ENCODE data around the gene NAGPA.

NAGPA gene

DNA sequence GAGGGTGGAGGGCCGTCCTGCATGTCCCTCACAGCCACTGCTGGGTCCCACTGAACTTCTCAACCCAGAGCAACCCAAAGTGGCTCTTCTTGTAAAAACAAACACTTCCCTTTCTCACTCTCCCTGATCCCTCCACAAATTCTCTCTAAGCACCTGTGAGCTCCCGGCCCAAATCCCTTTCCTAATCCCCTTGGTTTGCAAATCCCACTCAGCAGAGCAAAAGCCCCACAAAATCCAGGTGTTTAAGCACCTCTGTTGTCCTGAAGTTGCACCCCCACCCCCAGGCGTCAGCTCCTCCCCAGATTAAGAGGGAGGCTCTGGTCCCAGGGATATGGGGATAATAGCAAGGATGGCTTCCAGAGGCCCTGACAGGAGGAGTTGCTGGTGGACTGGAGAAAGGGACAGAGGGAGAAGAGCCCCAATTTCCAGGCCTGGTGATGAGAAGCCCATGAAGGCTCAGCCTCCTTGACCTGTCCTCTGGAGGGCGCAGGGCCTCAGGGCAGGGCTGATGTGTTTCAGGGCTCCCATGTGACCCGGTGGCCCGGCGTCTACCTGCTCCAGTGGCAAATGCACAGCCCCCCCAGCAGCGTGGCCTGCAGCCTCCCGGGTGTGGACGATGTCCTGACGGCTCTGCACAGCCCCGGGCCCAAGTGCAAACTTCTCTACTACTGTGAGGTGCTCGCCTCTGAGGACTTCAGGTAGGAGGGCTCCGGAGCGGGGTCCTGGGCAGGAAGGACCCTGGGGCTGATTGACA lies 23.0 kb downstream of the NAGPA start:
- no peak for DNase-seq (ENCODE audit: low read depth, low spot score)
- no peak overlapping the region for H3K4me3 ChIP-seq (ENCODE audit: low read length)

DNA sequence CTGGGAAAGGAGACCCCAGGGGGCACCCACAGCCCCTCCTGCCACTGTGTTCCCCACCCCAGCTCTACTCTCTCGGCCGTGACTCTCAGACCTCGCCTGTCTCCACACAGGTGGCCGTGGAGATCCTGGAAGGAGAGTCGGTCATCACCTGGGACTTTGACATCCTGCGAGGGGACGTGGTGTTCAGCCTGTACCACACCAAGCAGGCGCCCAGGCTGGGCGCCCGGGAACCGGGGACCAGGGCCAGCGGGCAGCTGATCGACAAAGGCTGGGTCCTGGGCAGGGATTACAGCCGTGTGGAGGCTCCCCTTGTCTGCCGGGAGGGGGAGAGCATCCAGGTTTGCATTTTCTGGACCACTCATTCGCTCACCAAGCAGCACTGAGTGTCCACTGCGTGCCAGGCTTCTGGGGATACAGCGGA lies 25.4 kb downstream of the NAGPA start:
- DNase-seq (ENCODE audit: low read depth, low spot score) = no peak
- H3K4me3 ChIP-seq (ENCODE audit: low read length) = no peak overlapping the region

DNA sequence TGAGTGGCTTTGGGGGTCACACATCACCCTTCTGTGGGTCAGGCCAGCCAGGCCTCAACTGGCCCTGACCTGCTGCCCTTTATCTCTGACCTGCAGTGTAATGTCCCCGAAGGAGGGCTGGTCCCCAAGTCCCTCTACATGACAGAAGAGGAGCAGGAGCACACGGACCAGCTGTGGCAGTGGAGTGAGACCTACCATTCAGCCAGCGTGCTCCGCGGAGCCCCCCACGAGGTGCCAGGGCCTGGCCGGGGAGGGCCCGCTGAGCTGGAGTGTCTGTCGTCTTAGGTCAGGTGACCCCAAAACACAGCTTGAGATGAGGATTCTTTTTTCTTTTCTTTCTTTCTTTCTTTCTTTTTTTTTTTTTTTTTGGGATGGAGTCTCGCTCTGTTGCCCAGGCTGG lies 26.5 kb downstream of the NAGPA start:
- H3K4me3 ChIP-seq (ENCODE audit: low read length) = no peak overlapping the region
- DNase-seq (ENCODE audit: low read depth, low spot score) = no peak

DNA sequence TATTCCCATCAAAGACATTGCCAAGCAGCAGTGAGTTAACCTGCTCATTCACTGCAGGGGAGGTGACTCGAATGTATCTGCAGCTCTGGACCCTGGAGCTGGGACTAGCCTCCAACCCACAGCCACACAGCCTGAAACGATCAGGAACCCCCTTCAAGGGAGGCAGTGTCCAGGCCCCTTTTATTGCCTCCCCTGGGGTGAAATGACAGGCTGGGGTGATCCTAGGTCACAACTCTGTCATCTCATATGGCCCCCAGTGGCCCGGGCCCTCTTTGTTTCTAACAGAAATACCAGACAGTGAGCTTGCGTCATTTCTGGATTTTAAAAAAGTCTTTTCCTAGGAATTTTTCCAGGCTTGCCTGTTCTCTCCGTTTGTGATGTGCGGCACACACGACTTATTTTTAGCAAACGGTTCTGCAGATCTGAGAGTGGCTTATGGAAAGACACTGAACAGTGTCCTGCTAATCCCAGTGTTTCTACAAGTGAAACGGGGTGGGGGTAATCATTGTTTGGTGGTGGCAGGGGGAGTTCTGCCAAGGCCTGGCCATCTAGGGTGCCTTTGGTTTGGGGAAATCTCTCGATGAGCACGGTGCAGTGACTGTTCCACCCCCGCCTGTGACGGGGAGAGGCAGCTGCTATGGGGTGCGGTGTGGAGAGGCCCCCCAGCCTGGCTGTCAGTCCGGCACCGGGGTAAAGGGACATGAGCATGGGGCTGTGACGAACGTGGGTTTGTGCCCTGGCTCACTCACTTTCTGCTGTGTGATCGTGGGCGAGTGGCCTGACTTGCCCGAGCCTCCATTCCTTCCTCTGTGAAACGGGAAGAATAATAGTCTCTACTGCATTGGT lies 27.2 kb downstream of the NAGPA start:
- H3K4me3 ChIP-seq (ENCODE audit: low read length) = no peak overlapping the region
- DNase-seq (ENCODE audit: low read depth, low spot score) = no peak

DNA sequence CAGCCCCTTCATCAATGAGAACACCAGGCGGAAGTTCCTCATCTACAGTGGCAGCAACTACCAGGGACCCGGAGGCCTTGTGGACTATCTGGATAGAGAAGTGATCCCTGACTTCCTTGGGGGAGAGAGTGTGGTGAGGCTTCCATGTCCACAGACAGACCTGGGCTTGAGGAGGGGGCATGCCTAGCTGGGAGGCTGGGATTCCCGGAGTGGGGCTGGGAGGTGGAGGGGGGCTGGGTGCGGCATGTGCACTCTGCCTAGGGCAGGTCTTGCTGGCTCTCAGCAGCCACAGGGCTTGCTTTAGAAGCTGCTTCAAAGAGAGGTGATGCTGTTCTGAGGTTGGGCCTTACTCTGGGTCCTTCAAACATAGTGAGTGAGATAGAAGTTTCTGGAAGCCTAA lies 27.8 kb downstream of the NAGPA start:
- DNase-seq (ENCODE audit: low read depth, low spot score) = no peak

DNA sequence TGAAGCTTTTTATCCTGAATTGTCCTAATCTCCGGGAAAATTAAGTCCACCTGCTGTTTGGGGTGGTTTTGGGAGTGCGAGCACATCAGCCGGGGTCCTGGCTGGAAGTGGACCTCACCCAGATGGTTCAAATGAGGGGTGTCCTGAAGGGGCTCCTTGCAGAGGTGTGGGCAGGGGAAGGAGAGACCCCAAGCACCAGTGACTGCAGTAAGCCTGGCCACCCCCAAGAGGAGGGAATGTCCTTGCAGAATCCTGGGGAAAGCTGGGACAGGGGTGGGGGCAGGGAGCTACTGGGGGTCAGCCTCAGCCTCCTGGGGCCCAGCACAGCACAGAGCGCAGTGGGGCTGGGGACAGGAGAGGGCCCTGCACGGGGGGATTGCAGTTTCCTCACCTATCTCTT lies 29.4 kb downstream of the NAGPA start:
- DNase-seq (ENCODE audit: low read depth, low spot score) = no peak
- H3K4me3 ChIP-seq (ENCODE audit: low read length) = no peak overlapping the region

More for the DNA sequence above, 27.8 kb downstream of the NAGPA start:
- H3K4me3 ChIP-seq (ENCODE audit: low read length) = no peak overlapping the region

DNA sequence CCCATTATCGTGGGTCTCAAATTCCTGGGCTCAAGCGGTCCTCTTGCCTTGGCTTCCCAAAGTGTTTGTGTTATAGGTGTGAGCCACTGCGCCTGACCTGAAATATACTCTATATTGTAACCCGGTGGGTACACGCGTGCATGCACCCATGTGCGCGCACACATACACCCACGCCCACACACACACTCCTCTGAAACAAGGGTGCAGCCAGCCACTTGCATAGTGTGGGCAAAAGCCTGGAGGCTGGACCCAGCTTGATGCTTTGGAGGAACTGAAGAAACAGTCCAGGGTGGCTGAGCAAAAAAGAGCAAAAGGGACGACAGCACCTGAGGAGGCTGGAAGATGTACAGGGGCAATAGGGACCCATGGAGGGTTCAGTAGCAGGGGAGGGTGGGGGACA lies 29.9 kb downstream of the NAGPA start:
- DNase-seq (ENCODE audit: low read depth, low spot score) = no peak
- no peak overlapping the region for H3K4me3 ChIP-seq (ENCODE audit: low read length)

DNA sequence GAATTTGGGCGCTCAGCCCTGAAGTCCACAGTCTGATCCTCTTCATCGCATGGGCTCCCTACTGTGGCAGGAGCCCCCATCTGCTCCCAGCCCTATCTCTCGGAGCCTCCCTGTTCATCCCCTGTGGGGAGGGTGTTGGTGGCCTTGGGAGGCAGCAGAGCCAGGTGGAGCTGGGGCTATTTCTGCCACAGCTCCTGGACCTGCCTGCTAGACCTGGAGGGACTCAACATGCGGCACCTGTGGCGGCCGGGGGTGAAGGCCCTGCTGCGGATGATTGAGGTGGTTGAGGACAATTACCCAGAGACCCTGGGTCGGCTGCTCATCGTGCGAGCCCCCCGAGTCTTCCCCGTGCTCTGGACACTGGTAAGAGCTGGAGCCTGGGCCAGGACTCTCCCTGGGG lies 30.5 kb downstream of the NAGPA start:
- H3K4me3 ChIP-seq (ENCODE audit: low read length) = no peak overlapping the region
- DNase-seq (ENCODE audit: low read depth, low spot score) = no peak

DNA sequence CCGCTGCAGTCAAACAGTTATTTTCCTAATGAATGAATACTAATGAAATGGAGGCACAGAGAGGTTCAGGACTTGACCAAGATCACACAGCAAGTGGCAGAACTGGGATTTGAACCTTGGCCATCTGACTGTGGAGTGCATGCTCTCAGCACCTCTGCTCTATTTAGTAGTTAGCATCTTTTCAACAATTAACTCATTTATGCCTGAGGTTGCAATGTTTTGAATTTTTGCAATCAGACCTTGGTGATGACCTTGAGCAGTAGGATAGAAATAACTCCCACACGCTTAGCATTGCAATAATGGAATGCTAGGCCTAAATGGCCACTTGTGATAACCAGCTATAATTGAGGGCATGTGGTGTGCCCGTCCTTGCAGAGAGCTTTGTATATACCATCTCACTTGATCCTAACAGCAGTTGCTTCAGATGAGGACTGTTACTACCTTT lies 31.0 kb downstream of the NAGPA start:
- no peak overlapping the region for H3K4me3 ChIP-seq (ENCODE audit: low read length)
- DNase-seq (ENCODE audit: low read depth, low spot score) = no peak

DNA sequence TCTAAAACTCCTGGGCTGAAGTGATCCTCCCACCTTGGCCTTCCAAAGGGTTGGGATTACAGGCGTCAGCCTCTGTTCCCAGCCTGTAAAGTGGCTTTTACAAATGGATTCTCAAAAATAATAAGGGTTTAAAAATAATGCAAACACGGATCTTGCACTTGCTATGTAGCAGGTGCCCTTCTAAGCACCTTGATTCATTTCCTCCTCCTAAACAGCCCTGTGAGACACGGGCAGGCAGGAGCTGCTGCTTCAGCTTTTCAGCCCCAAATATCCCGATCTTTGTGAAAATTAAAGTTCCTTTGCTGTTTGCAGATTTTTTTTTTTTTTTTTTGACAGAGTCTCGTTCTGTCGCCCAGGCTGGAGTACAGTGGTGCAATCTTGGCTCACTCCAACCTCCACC lies 31.7 kb downstream of the NAGPA start:
- no peak for DNase-seq (ENCODE audit: low read depth, low spot score)
- no peak overlapping the region for H3K4me3 ChIP-seq (ENCODE audit: low read length)

DNA sequence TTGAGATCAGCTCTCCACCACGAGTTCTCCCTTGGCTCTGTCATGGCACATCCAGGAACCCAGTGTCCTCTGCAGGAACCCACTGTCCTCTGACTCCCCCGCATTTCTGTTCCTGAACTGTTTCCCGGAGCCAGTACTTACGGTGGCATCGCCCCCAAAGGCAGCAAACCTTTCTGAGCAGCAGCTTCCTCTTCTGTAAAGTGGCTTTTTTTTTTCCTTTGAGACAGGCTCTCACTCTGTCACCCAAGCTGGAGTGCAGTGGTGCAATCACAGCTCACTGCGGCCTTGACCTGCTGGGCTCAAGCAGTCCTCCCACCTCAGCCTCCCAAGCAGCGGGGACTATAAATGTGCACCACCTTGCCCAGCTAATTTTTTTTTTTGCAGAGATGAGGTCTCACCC lies 32.2 kb downstream of the NAGPA start:
- no peak for DNase-seq (ENCODE audit: low read depth, low spot score)
- H3K4me3 ChIP-seq (ENCODE audit: low read length) = no peak overlapping the region

DNA sequence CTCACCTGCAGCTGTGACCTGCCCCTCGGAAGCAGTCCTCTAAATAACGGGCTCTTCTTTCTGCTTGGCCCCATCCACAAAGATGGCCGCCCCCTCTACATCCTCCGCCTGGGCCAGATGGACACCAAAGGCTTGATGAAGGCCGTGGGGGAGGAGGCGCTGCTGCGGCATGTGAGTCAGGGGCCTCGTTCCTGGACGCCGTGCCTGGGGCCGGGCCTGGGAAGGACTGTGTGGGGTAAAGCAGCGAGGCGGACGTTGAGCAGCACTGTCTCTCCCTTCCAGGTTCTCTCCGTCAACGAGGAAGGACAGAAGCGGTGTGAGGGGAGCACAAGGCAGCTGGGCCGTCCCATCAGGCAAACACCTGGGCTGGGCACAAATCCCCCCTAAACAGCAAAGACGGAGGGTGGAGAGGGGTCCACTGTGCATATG lies 33.1 kb downstream of the NAGPA start:
- no peak overlapping the region for H3K4me3 ChIP-seq (ENCODE audit: low read length)
- DNase-seq (ENCODE audit: low read depth, low spot score) = no peak

DNA sequence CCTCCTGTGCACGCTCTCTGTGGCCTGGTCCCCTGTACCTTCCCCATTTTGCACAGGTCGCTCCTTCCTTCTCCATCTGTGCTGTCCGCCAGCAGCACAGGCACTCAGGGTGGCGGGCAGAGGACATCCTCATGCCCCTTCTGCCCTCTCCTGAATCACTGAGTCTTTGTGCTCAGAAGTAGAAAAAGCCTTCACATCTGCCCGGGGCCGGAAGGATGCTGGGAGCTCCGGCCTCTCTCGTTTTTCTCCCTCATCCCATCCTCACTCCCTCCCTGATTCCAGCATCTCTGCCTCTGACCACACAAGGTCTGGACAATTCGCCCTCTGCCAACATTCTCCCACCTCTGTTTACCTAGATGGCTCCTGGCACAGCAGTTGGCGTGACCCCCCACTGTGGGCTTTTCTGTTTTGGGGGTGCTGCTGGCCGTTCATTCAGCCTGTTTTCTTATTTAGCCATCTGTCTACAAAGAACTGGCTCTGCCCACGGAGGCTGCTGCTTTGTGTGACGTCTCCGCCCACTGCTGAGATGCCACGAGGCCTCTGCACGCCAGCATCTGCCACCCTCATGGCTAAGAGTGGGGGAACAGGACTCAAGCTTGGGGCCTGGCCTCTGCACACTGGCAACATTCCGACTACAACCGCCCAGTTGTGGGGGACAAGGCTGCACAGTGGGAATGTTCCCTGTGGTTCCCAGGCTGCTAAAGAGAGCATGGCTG lies 38.9 kb downstream of the NAGPA start:
- no peak overlapping the region for H3K4me3 ChIP-seq (ENCODE audit: low read length)
- DNase-seq (ENCODE audit: low read depth, low spot score) = no peak

DNA sequence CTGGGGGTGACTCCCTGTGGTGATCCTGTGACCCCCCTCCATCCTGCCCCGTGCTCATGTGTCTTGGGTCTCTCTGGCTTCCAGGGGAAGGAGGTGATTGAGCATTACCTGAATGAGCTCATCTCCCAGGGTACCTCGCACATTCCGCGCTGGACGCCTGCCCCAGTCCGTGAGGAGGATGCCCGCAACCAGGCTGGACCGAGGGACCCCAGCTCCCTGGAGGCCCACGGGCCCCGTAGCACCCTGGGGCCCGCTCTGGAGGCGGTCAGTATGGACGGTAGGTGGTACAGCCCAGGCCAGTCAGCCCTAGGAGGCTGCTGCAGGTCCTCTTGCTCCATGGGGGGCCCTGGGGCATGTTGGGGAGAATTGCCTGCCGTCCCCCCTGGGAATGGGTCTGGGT lies 42.0 kb downstream of the NAGPA start:
- no peak for DNase-seq (ENCODE audit: low read depth, low spot score)

DNA sequence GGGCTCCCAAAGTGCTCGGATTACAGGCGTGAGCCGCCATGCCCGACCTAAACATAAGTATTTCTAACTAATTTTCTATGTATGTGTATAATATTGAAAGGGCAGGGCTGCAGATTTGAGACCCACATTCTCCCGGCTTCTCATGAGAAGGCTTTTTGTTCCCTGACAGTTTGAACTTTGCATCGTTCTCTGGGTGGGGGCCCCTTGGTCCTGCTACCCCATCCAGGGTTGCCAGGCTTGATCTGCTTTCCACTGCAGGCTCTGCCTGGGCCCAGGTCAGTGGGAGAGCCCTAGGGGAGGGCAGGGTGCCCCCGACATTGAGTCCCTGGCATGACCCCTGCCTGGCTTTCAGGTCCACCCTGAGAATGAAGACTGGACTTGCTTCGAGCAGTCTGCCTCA lies 43.3 kb downstream of the NAGPA start:
- DNase-seq (ENCODE audit: low read depth, low spot score) = no peak
- H3K4me3 ChIP-seq (ENCODE audit: low read length) = no peak overlapping the region

More for the DNA sequence above, 42.0 kb downstream of the NAGPA start:
- no peak overlapping the region for H3K4me3 ChIP-seq (ENCODE audit: low read length)

DNA sequence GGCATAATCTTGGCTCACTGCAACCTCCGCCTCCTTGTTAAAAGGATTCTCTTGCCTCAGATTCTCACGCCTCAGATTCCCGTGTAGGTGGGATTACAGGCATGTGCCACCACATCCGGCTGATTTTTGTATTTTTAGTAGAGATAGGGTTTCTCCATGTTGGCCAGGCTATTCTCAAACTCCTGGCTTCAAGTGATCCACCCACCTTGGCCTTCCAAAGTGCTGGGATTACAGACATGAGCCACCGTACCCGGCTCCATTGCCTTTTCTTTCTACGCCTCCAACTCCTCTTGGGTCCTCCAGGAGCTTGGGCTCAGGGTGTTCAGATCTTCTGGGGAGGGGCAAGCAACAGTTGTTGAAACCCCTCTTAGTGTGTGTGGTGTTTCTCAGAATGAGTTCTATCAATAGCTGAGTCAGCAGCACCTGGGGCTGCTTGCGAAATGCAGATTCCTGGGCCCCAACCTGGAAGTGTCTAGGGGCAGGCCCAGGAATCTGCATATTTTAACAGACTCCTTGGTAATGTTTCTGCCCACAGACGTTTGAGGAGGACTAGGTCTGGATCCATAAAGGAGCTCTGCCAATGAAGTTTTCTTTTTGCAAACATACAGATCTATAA lies 44.2 kb downstream of the NAGPA start:
- no peak for DNase-seq (ENCODE audit: low read depth, low spot score)
- H3K4me3 ChIP-seq (ENCODE audit: low read length) = no peak overlapping the region

DNA sequence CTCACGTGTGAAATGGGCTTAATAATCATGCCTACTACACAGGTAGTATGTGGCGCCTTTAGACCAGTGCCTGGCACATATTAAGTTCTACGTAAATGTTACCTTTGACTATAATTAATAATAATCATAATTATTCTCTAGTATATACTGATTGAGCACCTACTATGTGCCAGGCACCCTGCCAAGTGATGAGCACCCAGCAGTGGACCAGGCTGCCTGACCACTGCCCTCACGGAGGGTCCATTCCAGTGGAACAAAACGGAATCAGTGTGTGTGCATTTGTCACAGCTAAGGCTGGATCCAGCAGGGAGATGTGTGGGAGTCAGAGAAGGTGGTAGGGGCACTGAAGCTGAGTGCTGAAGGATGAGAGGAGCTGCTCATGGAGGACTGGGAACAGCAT lies 45.1 kb downstream of the NAGPA start:
- no peak for DNase-seq (ENCODE audit: low read depth, low spot score)
- no peak overlapping the region for H3K4me3 ChIP-seq (ENCODE audit: low read length)

DNA sequence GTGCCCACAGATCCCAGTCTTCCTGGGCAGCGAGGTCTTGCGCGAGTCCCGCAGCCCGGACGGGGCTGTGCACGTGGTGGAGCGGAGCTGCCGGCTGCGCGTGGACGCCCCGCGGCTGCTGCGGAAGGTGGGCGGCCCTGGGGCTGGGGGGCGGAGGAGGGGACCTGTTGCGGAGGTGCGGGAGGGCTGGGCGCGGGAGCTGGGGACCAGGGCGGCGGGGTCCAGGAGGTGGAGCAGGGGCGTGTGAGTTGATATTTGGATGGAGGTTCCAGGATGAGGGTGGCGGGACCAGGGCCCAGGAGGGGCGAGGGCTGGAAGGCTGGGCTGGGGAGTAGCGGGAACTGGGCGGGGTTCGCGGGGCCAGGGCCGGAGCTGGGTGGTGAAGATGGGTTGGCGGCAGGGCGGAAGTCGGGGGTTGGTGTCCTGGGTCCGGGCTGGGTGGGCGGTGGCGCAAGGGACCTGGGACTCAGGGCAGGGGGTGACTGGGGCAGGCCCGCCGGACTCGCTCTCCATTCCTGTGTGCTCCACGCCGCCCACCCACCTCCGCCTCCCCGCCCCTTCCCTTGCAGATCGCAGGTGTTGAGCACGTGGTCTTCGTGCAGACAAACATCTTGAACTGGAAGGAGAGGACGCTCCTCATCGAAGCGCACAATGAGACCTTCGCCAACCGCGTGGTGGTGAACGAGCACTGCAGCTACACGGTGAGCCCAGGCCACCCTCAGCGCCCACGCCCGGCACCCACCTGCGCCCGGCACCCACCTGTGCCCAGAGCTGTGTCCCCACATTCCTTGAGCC lies 46.0 kb downstream of the NAGPA start:
- H3K4me3 ChIP-seq (ENCODE audit: low read length) = no peak overlapping the region
- no peak for DNase-seq (ENCODE audit: low read depth, low spot score)

DNA sequence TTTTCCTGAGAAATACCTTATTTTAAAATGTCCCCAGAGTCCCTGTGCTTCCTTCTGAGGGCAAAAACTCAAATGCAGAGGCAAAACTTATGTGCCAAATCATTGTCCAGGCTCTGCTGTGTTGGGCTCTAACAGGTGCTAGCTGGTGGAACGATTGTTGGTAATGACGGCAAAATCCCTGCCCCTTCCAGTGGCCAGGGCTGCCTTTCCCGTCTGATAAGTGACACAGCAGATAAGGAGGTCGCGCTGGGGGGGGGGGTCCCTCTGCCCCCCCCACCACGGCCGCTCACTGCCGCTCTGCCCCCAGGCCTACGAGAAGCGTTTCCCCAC lies 46.5 kb downstream of the NAGPA start:
- no peak for DNase-seq (ENCODE audit: low read depth, low spot score)
- H3K4me3 ChIP-seq (ENCODE audit: low read length) = no peak overlapping the region
